ENCODE measurements around the gene POU2F1.

DNA sequence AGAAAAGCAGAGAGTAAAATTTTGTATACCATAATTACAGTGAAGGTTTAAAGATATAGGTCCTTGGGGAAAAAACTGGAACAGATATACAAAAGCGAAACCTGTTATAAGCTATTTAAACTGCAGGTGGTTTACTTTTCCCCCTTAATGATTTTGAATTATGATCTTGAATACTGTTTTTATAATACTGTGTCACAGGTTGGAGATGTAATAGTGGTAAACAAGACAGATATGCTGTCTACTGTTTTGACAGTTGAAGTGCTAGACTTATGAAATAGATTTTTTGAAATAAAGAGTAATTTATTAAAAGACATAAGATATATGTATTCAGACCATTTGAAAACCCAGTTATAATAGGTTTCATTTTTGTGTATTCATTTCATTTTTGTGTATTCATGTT lies 168.3 kb downstream of the POU2F1 start:
- TF ChIP-seq, protein P1, sequence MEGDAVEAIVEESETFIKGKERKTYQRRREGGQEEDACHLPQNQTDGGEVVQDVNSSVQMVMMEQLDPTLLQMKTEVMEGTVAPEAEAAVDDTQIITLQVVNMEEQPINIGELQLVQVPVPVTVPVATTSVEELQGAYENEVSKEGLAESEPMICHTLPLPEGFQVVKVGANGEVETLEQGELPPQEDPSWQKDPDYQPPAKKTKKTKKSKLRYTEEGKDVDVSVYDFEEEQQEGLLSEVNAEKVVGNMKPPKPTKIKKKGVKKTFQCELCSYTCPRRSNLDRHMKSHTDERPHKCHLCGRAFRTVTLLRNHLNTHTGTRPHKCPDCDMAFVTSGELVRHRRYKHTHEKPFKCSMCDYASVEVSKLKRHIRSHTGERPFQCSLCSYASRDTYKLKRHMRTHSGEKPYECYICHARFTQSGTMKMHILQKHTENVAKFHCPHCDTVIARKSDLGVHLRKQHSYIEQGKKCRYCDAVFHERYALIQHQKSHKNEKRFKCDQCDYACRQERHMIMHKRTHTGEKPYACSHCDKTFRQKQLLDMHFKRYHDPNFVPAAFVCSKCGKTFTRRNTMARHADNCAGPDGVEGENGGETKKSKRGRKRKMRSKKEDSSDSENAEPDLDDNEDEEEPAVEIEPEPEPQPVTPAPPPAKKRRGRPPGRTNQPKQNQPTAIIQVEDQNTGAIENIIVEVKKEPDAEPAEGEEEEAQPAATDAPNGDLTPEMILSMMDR (IDR thresholded peaks at IDR 0.05): no peak
- no peak for TF ChIP-seq POLR2A (IDR thresholded peaks at IDR 0.05)
- no peak for TF ChIP-seq POLR2AphosphoS5 (IDR thresholded peaks at IDR 0.05)

Data from upper lobe of left lung (tissue), 4 donors.